CD4-positive, alpha-beta T cell treated with Interleukin-6 for 4 hours (primary cell): Measurements from ENCODE around the gene SLC38A8.

ENCODE experiments used
- DNase-seq: peaks from one replicate; pipeline ENCODE4 v3.0.0-alpha.2; 2020; ENCODE audit warnings: mixed read lengths

The SLC38A8 gene

GRCh38 chr16:84027625-84028024 lies 15.0 kb downstream of the SLC38A8 start:
- DNase-seq, result no peak

- no peak for DNase-seq
These were observed 16.0 kb downstream of the SLC38A8 start for GRCh38 chr16:84026606-84027005.

- no peak for DNase-seq
These were observed 17.7 kb downstream of the SLC38A8 start for GRCh38 chr16:84024854-84025253.

- no peak for DNase-seq
These were observed 20.0 kb downstream of the SLC38A8 start for GRCh38 chr16:84022644-84023043.

GRCh38 chr16:84021488-84021887 lies 21.1 kb downstream of the SLC38A8 start:
- no peak for DNase-seq

- DNase-seq, result no peak
These were observed 22.2 kb downstream of the SLC38A8 start for GRCh38 chr16:84020353-84020752.

- DNase-seq, result no peak
These were observed 23.9 kb downstream of the SLC38A8 start for GRCh38 chr16:84018710-84019109.

GRCh38 chr16:84016477-84016876 lies 26.1 kb downstream of the SLC38A8 start:
- no peak for DNase-seq

- DNase-seq, result no peak
These were observed 27.2 kb downstream of the SLC38A8 start for GRCh38 chr16:84015399-84015798.

GRCh38 chr16:84014570-84015327 lies 27.8 kb downstream of the SLC38A8 start:
- DNase-seq, result no peak

GRCh38 chr16:84013787-84014569 lies 28.6 kb downstream of the SLC38A8 start:
- DNase-seq, result peak; percentile 33

GRCh38 chr16:84009282-84009681 lies 33.3 kb downstream of the SLC38A8 start:
- no peak for DNase-seq

GRCh38 chr16:84007965-84008364 lies 34.6 kb downstream of the SLC38A8 start:
- DNase-seq, result no peak

- no peak for DNase-seq
These were observed 35.1 kb downstream of the SLC38A8 start for GRCh38 chr16:84007520-84007919.

- DNase-seq, result no peak
These were observed 37.2 kb downstream of the SLC38A8 start for GRCh38 chr16:84005391-84005790.

- no peak for DNase-seq
These were observed 38.2 kb downstream of the SLC38A8 start for GRCh38 chr16:84004442-84004841.

- DNase-seq, result no peak
These were observed 39.6 kb downstream of the SLC38A8 start for GRCh38 chr16:84003038-84003437.

- no peak for DNase-seq
These were observed 40.9 kb downstream of the SLC38A8 start for GRCh38 chr16:84001726-84002125.

GRCh38 chr16:84000989-84001642 lies 41.5 kb downstream of the SLC38A8 start:
- no peak for DNase-seq

- no peak for DNase-seq
These were observed 44.5 kb downstream of the SLC38A8 start for GRCh38 chr16:83998091-83998490.

GRCh38 chr16:83996481-83997252 lies 45.9 kb downstream of the SLC38A8 start:
- DNase-seq, result no peak

- DNase-seq, result no peak
These were observed 46.8 kb downstream of the SLC38A8 start for GRCh38 chr16:83995754-83996153.

- DNase-seq, result no peak
These were observed 47.9 kb downstream of the SLC38A8 start for GRCh38 chr16:83994703-83995102.
